Left colon (tissue), 2 donors: ENCODE results near the gene INPP5A. TPM values are rescaled to one million over a fixed set of nuclear protein-coding genes. Genes with fewer than 3 reads are reported as not detected.
"Not testable (repeated sequence)": the region's sequence is repeated elsewhere in the genome, so short reads cannot be mapped to it uniquely, and the experiment has no call there.

Source experiments
- ATAC-seq: fragments of 200-7000 bp; cut with Tn5 transposase; one replicate; pipeline ENCODE4 v1.9.1; 2020; ENCODE audit warnings: mild to moderate bottlenecking, moderate library complexity
- DNase-seq, 2 donors: peaks; one replicate each; pipeline ENCODE4 v3.0.0-alpha.2; 2020
- intact Hi-C, 2 donors: fragments of 100-400 bp; cut with DNase I in 1 of 2; cut with micrococcal nuclease in 1 of 2; formaldehyde crosslinking; loops; one replicate each; pipeline versions ENCODE4 v1.11.2 to v1.14.0; 2022; cut with DNase I, micrococcal nuclease
- total RNA-seq, 2 donors: library from RNA; stranded (reverse); fragmentation: NEBNext Ultra II Directional; extraction: Animal tissue kit (Norgen Biotek cat#: 25700); gene quantifications; one replicate each; pipeline ENCODE4 v1.2.1, GENCODE V29; 2021
- donor health status: DM: no; HTN: no; CAD: no.
- donor health status: DM: yes; HTN: yes; CAD: no.

Gene INPP5A
- total RNA-seq, 2 donors from 2014 or later: 35.6 to 42.2 TPM

DNA sequence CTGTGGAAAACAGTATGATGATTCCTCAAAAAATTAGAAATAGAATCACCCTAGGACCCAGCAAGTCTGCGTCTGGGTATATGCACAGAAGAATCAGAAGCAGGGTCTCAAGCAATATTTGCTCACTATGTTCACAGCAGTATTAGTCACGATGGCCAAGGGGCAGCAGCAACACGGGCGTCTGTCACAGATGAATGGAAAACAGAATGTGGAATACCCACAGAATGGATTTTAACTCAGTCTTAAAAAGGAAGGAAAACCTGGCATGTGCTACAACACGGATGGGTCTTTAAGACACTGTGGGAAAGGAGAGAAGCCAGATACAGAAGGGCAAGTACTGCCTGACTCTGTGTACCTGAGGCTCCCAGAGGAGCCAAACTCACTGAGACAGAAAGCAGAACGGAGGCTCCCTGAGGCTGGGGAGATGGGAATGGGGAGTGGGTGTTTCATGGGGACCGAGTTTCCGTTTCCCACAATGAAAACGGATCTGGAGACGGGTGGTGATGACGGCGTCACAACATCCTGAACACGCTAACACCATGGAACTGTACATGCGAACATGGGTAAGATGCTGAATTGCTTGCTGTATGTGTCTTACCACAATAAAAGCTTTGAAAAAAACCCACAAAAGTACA lies 36.7 kb upstream of the INPP5A start:
- intact Hi-C loops: no loop called here
- peak in 1 of 2 donors; percentile 14 for DNase-seq
- no peak for ATAC-seq

- ATAC-seq (no peak), DNase-seq (peak in 1 of 2 donors; percentile 5)
- intact Hi-C loops: no loop called here
Measured at GRCh38 chr10:132502544-132503300, 34.9 kb upstream of the INPP5A start.

GRCh38 chr10:132503581-132504421 lies 33.8 kb upstream of the INPP5A start:
- no peak for ATAC-seq
- intact Hi-C loops: no loop called here
- DNase-seq: peak in 1 of 2 donors; percentile 16

DNA sequence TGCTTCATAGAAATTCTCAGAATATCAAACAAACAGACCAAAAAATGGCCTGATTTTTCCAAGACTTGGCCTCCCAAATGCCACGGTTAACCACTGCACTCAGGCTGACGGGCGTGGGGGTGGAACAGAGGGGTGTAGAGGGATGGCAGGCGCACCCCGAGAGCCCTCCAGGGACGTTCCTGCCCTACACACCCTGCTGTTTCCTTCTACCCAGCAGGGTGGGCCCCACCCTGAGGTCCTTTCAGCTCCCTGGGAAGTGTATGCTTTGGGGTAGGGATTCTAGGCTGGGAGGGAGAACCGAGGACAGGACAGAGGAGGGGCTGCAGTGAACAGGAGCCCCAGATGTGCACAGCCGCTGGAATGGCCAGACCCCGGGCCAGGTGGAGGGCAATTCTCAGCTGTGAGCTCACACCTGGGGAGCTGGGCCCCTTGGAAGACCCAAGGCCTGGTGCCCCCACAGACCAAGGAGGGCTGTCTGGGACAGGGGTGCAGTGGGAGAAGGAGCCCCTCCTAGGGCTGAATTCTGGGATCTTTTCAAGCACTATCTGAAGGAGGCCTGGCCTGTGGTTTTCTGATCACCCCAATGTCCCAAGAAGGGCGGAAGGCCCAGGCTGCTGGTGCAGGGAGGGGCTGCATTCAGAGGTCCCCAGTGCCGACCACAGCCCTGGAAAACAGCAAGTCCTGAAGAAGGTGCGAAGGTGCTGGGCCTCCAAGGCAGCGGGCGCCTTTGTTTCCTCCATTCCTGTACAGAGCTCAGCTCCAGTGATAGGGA lies 32.9 kb upstream of the INPP5A start:
- peak in 1 of 2 donors; percentile 16 for DNase-seq
- intact Hi-C loops: no loop called here
- no peak for ATAC-seq

DNA sequence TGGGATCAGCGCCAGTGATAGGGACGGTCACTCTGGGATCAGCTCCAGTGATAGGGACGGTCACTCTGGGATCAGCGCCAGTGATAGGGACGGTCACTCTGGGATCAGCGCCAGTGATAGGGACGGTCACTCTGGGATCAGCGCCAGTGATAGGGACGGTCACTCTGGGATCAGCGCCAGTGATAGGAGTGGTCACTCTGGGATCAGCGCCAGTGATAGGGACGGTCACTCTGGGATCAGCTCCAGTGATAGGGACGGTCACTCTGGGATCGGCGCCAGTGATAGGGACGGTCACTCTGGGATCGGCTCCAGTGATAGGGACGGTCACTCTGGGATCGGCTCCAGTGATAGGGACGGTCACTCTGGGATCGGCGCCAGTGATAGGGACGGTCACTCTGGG lies 32.0 kb upstream of the INPP5A start:
- ATAC-seq, DNase-seq, intact Hi-C loops: not testable (repeated sequence)

DNA sequence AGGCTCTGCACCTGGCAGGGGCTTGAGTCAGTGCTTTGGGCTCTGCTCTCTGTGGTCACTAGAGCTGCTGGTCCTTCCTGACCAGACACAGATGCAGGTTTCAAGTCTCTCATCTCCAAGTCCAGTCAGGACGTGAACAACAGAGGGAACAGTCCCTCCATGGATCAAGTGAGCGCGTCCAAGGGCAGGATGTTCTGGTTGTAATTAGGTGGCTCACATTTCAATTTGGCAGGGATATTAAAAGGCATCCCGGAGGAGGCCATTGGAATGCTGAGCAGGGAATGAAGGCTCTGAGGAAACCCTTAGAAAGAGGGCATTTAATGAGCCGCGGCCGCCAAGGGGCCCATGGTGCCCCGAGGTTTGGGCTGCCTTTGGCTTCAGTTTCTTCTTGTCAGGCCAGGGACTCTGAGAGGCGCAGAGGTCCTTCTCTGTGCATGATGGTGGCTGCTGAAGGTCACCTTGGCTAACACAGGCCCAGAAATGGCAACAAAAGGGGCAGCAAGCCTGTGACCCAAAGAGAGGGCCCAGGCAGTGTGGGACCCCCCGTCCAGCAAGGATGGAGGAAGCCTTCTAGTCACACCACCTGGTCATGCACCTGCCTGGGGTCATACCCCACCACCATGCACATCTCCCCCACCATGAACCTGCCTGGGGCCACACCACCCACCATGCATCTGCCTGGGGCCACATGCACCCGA lies 30.7 kb upstream of the INPP5A start:
- intact Hi-C loops: no loop called here
- ATAC-seq: no peak
- DNase-seq: peak in 1 of 2 donors; percentile 24

- DNase-seq (no peak), ATAC-seq (no peak)
- intact Hi-C loops: no loop called here
Measured at GRCh38 chr10:132507409-132507955, 30.1 kb upstream of the INPP5A start.

DNA sequence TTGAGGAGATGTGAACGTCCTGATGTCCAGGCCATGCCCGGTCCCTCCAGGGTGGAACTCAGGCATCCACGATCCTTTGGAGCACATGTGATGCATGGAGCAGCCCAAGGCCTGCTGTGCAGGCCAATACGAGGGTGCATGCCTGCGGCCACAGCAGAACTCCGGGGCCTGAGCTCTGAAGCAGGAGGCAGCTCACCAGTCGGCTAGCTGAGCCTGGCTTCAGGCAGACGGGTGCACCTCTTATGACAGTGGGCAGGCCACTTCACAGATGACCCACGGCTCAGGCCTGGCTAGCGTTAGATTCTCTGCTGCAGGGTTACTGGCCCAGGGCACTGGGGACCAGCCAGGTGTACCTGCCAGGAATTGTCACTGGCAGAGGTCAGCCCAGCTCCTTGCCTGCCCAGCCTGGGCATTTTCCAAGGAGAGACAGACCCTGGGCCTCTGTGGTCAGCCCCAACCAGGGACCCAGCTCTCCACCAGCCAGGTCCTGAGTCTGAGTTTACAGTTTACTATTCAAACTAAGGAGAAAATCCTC lies 29.6 kb upstream of the INPP5A start:
- DNase-seq (peak in 1 of 2 donors; percentile 12), ATAC-seq (no peak)
- intact Hi-C loops: no loop called here

DNA sequence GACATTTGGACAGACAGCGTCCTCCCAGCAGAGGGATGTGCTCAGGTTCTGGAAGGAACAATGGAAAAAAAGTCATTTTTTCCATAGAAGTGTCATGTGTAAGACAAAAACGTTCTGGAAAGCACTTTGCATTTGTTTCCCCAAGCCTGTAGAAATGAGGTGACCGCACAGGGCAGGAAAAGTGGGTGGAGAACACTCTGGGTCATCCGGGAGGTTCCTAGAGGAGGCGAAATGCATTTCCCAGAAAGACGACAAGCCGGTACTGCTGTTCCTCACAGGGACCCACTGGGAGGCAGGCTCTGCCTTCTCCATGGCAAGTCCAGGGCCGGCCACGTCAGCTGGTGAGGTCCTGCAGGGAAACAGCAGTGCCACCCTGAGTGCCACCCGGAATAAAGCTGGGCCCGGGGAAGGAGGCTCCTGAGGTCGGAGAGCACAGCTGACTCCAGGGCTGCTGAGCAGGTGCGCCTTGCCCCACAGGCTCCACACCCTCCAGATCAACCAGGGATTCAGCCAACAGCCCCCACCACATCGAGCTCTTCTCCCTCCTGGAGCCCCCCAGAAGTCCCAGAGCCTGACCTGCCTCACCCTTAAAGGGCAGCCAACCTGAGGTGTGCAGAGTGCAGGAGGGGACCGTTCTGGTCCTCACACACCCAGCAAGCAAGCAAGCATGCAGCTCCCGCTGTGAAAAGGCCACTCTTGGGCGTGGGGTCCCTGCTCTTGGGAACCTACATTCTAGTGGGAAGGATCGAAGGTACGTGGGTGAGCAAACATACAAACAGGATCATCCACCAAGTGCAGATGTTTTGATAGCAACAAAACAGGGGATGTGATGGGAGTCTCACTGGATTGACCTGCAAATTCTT lies 28.8 kb upstream of the INPP5A start:
- ATAC-seq (no peak), DNase-seq (peak in 1 of 2 donors; percentile 39)
- intact Hi-C loops: no loop called here

DNA sequence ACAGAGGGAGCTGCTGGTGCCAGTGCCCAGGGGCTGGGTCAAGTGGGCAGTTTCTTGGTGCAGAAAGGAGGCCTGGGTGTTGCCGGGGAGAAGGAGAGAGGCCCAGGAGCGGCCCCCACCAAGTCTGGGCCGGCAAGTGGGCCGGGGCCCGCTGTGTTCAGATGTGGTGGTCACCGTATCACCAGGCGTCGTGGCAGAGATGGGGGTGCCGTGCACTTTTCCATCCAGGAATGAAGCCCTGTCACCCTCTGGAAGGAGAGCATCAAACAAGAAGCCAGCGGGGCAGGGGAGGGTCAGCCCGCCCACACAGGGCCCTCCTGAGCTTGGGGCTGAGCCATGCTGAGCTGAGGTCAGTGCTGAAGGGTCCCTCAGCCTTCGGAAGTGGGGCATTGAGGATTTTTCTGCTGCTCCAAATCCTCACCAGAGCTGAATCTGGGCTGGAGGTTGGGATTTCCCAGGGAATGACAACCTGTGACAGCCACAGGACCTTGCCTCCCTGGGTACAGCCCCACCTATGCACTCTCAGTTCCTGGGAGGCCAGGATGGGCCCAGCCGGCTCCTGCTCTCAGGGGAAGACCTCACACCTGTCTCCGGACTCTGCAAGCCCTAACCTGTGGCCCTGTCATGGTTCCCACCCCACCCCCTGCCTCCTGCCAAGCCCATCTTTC lies 27.9 kb upstream of the INPP5A start:
- DNase-seq (peak in 1 of 2 donors; percentile 15), ATAC-seq (no peak)
- intact Hi-C loops: no loop called here

GRCh38 chr10:132510174-132510611 lies 27.4 kb upstream of the INPP5A start:
- intact Hi-C loops: no loop called here
- peak in 1 of 2 donors; percentile 20 for DNase-seq
- ATAC-seq: no peak

- DNase-seq: peak in 1 of 2 donors; percentile 20
Measured at GRCh38 chr10:132511121-132512051, 26.2 kb upstream of the INPP5A start.

GRCh38 chr10:132512052-132512442 lies 25.5 kb upstream of the INPP5A start:
- ATAC-seq (no peak), DNase-seq (no peak)
- intact Hi-C loops: no loop called here

More at GRCh38 chr10:132511121-132512051, 26.2 kb upstream of the INPP5A start:
- no peak for ATAC-seq
- intact Hi-C loops: no loop called here

DNA sequence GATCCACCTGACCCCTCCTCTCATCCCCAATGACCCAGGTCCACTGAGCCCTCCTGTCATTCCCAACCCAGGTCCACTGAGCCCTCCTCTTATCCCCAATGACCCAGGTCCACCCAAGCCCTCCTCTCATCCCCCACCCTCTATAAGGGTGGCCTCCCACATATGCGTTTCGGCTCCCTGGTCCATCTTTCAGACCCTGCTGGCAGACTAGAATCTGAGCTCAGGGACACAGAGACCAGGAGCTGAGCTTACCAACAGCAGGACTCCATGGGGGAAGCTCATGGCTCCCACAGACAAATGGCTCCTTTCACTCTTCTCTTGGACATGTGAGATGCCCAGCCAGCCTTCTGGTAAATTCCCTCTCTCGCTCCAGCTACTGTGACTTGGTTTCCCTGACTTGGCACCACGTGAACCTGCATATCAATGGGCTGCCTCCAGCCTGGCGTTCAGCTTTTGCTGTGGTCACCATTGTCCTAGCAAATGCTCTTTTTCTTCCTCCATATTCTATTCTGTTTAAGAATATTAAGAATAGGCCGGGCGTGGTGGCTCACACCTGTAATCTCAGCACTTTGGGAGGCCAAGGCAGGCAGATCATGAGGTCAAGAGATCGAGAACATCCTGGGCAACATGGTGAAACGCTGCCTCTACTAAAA lies 24.8 kb upstream of the INPP5A start:
- DNase-seq (no peak), ATAC-seq (no peak)

More for the DNA sequence above, 24.8 kb upstream of the INPP5A start:
- intact Hi-C loops: no loop called here
